Kidney (tissue), 14 donors: ENCODE data around the gene HOMER3. TPM values are rescaled to one million over a fixed set of nuclear protein-coding genes. Genes with fewer than 3 reads are reported as not detected.

Experiments used
- DNase-seq, 5 donors: peaks; one replicate each; pipeline ENCODE4 v3.0.0-alpha.2; 2013 to 2020
- FAIRE-seq: peaks from 2 replicates; lab custom pipeline; 2012; peaks lifted over from hg19 to GRCh38; lab: Jason Lieb, UNC
- H3K27ac ChIP-seq, 2 donors: one replicate each; pipeline ENCODE4 v1.7.0; 2013; ENCODE audit warnings: low read depth in 2 of 2, low read length in 2 of 2, inconsistent platforms in 1 of 2
- H3K27me3 ChIP-seq: one replicate; pipeline ENCODE4 v1.7.1; 2013; ENCODE audit warnings: low read length, inconsistent platforms; ENCODE audit not compliant: control insufficient read depth, insufficient read depth
- H3K36me3 ChIP-seq, 3 donors: one replicate each; pipeline versions ENCODE4 v1.7.0 to v1.7.1; 2013; ENCODE audit warnings: low read length in 3 of 3, control low read depth in 1 of 3, inconsistent platforms in 1 of 3; ENCODE audit not compliant: insufficient read depth in 3 of 3, control insufficient read depth in 2 of 3
- H3K4me1 ChIP-seq, 3 donors: one replicate each; pipeline versions ENCODE4 v1.7.0 to v1.7.1; 2013; ENCODE audit warnings: low read length in 3 of 3, inconsistent platforms in 1 of 3, low read depth in 1 of 3; ENCODE audit not compliant: control insufficient read depth in 2 of 3, insufficient read depth in 2 of 3
- H3K4me3 ChIP-seq, 3 donors: one replicate each; pipeline versions ENCODE4 v1.7.0 to v1.8.1; 2013; ENCODE audit warnings: low read length in 3 of 3, control low read depth in 1 of 3, inconsistent platforms in 1 of 3
- H3K9ac ChIP-seq, 3 donors: one replicate each; pipeline versions ENCODE4 v1.7.0 to v1.7.1; 2013; ENCODE audit warnings: low read length in 3 of 3, control low read depth in 1 of 3, inconsistent platforms in 1 of 3
- H3K9me3 ChIP-seq, 3 donors: one replicate each; pipeline versions ENCODE4 v1.7.0 to v1.7.1; 2013; ENCODE audit warnings: low read length in 3 of 3, control low read depth in 1 of 3, inconsistent platforms in 1 of 3; ENCODE audit not compliant: control insufficient read depth in 2 of 3, insufficient read depth in 1 of 3
- intact Hi-C: fragments of 100-400 bp; cut with DNase I; formaldehyde crosslinking; loops from one replicate; pipeline ENCODE4 v1.11.1; 2022
- polyA plus RNA-seq: library from polyadenylated mRNA; stranded (reverse); fragments of 350-450 nt; fragmentation: Illumina TruSeq; extraction: RNeasy Lipid Tissue Mini Kit (QIAGEN cat#74804); gene quantifications from one replicate; pipeline ENCODE4 v1.2.3, GENCODE V29; 2014; ENCODE audit warnings: low read depth, low replicate concordance; ENCODE audit not compliant: insufficient read depth
- total RNA-seq: library from RNA; stranded (reverse); fragmentation: NEBNext Ultra II Directional; extraction: Animal tissue kit (Norgen Biotek cat#: 25700); gene quantifications from one replicate; pipeline ENCODE4 v1.2.1, GENCODE V29; 2021
- TF ChIP-seq, protein P1 (sequence below): IDR thresholded peaks from 3 replicates; pipeline ENCODE4 v1.5.1; 2012; ENCODE audit warnings: mild to moderate bottlenecking, moderate library complexity, borderline replicate concordance; ENCODE audit not compliant: insufficient read depth; ENCODE audit errors: extremely low read depth
- donor health status: control.
- donor health status: control.
- donor health status: control.
- donor health status: control.
- donor health status: control.
- donor health status: DM: yes; HTN: yes; CAD: no.
- donor health status: Normal renal cell carcinoma (clear cell type).

Gene HOMER3
- total and polyA plus RNA-seq, 2 donors from 2014 or later, result 34.3 to 53.1 TPM

DNA sequence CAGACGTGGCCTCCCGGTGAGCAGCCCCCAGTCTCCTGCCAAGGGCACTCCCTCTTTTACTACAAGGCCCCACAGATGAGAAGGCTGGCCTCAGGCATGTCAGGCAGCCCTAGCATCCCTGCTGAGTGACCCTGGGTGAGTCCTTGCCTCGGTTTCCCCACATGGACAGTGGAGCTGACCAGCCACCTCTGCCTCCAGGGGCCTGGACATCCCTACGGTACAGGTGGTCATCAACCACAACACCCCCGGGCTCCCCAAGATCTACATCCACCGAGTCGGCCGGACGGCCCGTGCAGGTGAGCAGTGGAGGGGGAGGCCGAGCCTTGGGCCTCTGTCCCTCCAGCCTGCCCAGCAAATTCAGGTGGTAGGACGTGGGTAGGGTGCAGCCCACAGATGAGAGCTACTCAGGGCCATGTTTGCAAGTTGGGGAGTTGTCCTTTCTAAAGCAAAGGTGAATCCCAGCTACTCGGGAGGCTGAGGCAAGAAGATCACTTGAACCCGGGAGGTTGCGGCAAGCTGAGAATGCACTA lies 16.3 kb downstream of the HOMER3 start:
- H3K9me3 ChIP-seq, result no peaks in the 10 kb centered on the region
- DNase-seq (no peak), FAIRE-seq (no peak)
- intact Hi-C loops, result no loop called here
- H3K36me3 ChIP-seq, result peaks cover 0 to 25% (median 21%) of the 10 kb centered on the region in 3 donors
- TF ChIP-seq, protein P1, sequence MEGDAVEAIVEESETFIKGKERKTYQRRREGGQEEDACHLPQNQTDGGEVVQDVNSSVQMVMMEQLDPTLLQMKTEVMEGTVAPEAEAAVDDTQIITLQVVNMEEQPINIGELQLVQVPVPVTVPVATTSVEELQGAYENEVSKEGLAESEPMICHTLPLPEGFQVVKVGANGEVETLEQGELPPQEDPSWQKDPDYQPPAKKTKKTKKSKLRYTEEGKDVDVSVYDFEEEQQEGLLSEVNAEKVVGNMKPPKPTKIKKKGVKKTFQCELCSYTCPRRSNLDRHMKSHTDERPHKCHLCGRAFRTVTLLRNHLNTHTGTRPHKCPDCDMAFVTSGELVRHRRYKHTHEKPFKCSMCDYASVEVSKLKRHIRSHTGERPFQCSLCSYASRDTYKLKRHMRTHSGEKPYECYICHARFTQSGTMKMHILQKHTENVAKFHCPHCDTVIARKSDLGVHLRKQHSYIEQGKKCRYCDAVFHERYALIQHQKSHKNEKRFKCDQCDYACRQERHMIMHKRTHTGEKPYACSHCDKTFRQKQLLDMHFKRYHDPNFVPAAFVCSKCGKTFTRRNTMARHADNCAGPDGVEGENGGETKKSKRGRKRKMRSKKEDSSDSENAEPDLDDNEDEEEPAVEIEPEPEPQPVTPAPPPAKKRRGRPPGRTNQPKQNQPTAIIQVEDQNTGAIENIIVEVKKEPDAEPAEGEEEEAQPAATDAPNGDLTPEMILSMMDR, result no peak
- H3K27ac ChIP-seq, result no peak overlapping the region
- H3K27me3 ChIP-seq, result no peaks in the 10 kb centered on the region
- H3K4me1 ChIP-seq, result peaks cover 3 to 12% (median 7%) of the 10 kb centered on the region in 3 donors
- H3K4me3 ChIP-seq, result no peak overlapping the region
- H3K9ac ChIP-seq, result no peak overlapping the region

DNA sequence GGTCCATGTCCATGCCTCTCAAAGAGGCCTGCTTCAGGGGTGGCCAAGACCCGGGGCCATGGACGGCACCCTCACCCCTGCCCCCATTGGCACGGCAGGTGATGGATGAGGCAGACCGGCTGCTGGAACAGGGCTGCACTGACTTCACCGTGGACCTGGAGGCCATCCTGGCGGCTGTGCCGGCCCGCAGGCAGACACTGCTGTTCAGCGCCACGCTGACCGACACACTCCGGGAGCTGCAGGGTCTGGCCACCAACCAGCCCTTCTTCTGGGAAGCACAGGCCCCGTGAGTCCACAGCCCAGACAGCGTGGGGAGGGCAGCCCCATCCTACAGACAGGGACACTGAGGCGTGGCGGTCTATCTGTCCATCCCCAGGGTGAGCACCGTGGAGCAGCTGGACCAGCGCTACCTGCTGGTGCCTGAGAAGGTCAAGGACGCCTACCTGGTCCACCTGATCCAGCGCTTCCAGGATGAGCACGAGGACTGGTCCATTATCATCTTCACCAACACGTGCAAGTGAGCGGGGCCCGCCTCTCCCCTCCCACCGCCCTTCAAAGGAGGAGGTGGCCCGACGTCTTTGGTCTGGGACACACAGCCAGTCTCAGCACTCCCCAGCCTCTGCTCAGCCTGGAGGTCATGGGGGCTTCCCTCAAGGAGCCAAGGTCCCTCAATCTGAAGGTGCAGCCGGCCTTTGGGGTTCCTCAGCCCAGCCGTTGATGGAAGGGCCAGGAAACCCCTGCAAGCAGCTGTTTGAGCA lies 18.6 kb downstream of the HOMER3 start:
- DNase-seq, result peak in 1 of 5 donors; percentile 77
- H3K9ac ChIP-seq, result no peak overlapping the region
- no peaks in the 10 kb centered on the region for H3K27me3 ChIP-seq
- no peak for FAIRE-seq
- no peak overlapping the region for H3K4me3 ChIP-seq
- intact Hi-C loops, result no loop called here
- peaks cover 3 to 14% (median 7%) of the 10 kb centered on the region in 3 donors for H3K4me1 ChIP-seq
- no peaks in the 10 kb centered on the region for H3K9me3 ChIP-seq
- no peak overlapping the region for H3K27ac ChIP-seq
- peaks cover 0 to 24% (median 21%) of the 10 kb centered on the region in 3 donors for H3K36me3 ChIP-seq
- TF ChIP-seq, protein P1, result no peak

DNA sequence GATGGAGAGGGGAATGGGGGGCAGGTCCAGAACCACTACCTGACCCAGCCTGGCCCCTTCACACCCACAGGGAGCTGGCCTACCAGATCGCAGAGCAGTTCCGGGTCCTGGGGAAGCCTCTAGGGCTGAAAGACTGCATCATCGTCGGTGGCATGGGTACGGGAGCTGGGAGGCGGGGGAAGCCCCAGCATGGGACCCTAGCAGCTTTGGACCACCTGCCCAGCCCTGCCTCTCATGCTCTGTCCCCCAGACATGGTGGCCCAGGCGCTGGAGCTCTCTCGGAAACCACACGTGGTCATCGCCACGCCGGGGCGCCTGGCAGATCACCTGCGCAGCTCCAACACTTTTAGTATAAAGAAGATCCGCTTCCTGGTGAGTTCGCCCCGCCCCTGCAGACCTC lies 19.4 kb downstream of the HOMER3 start:
- Histone ChIP-seq H3K9me3 (no peaks in the 10 kb centered on the region), H3K9ac (no peak overlapping the region), H3K4me1 (peaks cover 3 to 14% (median 7%) of the 10 kb centered on the region in 3 donors), H3K4me3 (no peak overlapping the region), H3K27ac (no peak overlapping the region), H3K36me3 (peaks cover 0 to 22% (median 21%) of the 10 kb centered on the region in 3 donors), H3K27me3 (no peaks in the 10 kb centered on the region)
- intact Hi-C loops, result no loop called here
- TF ChIP-seq, protein P1, result no peak
- DNase-seq, result peak in 1 of 5 donors; percentile 66
- no peak for FAIRE-seq
